RCC 7860 (cell line): ENCODE results near the gene PDZD7.

ENCODE experiments used
- DNase-seq: peaks from one replicate; pipeline ENCODE4 v3.0.0-alpha.2; 2015; ENCODE audit warnings: low spot score
- FAIRE-seq: peaks from 2 replicates; lab custom pipeline; 2012; peaks lifted over from hg19 to GRCh38; lab: Jason Lieb, UNC

PDZD7 gene

GRCh38 chr10:101031128-101031795 is at the start of gene PDZD7, which contains the start of gene SFXN3:
Gene PDZD7 (minus strand): TSS chr10:101031129. CDS start chr10:101030219, 910 bp downstream.
Gene SFXN3 (plus strand): TSS chr10:101031234. CDS start chr10:101034695, 3,461 bp downstream.
- FAIRE-seq, result no peak
- DNase-seq, result peak; percentile 85

- FAIRE-seq, result no peak
- no peak for DNase-seq
These were observed 48.9 kb upstream of the PDZD7 start for GRCh38 chr10:101079874-101080273.

GRCh38 chr10:101076630-101077029 is 45.7 kb upstream of the PDZD7 start:
- no peak for DNase-seq
- no peak for FAIRE-seq

GRCh38 chr10:101075775-101076174 is 44.8 kb upstream of the PDZD7 start:
- FAIRE-seq (no peak), DNase-seq (no peak)

- no peak for DNase-seq
- no peak for FAIRE-seq
These were observed 42.7 kb upstream of the PDZD7 start for GRCh38 chr10:101073631-101074030.

GRCh38 chr10:101072923-101073322 is 42.0 kb upstream of the PDZD7 start:
- no peak for FAIRE-seq

GRCh38 chr10:101071885-101072433 is 41.0 kb upstream of the PDZD7 start:
- FAIRE-seq, result no peak
- DNase-seq, result no peak

More at GRCh38 chr10:101072923-101073322, 42.0 kb upstream of the PDZD7 start:
- no peak for DNase-seq

- DNase-seq, result no peak
- no peak for FAIRE-seq
These were observed 40.4 kb upstream of the PDZD7 start for GRCh38 chr10:101071267-101071884.

- DNase-seq, result no peak
- no peak for FAIRE-seq
These were observed 39.2 kb upstream of the PDZD7 start for GRCh38 chr10:101070098-101070497.

GRCh38 chr10:101069441-101069840 is 38.5 kb upstream of the PDZD7 start:
- no peak for DNase-seq
- no peak for FAIRE-seq

GRCh38 chr10:101067356-101068083 is 36.6 kb upstream of the PDZD7 start:
- FAIRE-seq (no peak), DNase-seq (peak; percentile 76)

- FAIRE-seq (no peak), DNase-seq (peak; percentile 14)
These were observed 36.0 kb upstream of the PDZD7 start for GRCh38 chr10:101066896-101067355.

- DNase-seq (peak; percentile 78), FAIRE-seq (peak; percentile 60)
These were observed 35.4 kb upstream of the PDZD7 start for GRCh38 chr10:101066146-101066895.

- no peak for FAIRE-seq
These were observed 34.7 kb upstream of the PDZD7 start for GRCh38 chr10:101065481-101066145.

GRCh38 chr10:101064415-101065030 is 33.6 kb upstream of the PDZD7 start:
- FAIRE-seq (no peak), DNase-seq (no peak)

More at GRCh38 chr10:101065481-101066145, 34.7 kb upstream of the PDZD7 start:
- DNase-seq, result no peak

- no peak for DNase-seq
- no peak for FAIRE-seq
These were observed 32.9 kb upstream of the PDZD7 start for GRCh38 chr10:101063548-101064414.

- no peak for FAIRE-seq
- no peak for DNase-seq
These were observed 32.2 kb upstream of the PDZD7 start for GRCh38 chr10:101063050-101063525.

- FAIRE-seq (no peak), DNase-seq (no peak)
These were observed 31.5 kb upstream of the PDZD7 start for GRCh38 chr10:101062232-101063049.
